A549 (cell line): ENCODE data around the gene TRAPPC2B.

ENCODE experiments used
- CTCF ChIP-seq: fragments of >200 bp; sonication (Bioruptor Twin); formaldehyde crosslinking; IDR thresholded peaks from 3 replicates; pipeline ENCODE4 v1.5.1; 2016
- POLR2A ChIP-seq: IDR thresholded peaks from 2 replicates; pipeline ENCODE4 v1.6.1; 2012; ENCODE audit warnings: mild to moderate bottlenecking, low read length
- SMC3 ChIP-seq: fragments of >200 bp; sonication (Bioruptor Twin); formaldehyde crosslinking; IDR thresholded peaks from 3 replicates; pipeline ENCODE4 v1.6.1; 2018; ENCODE audit warnings: inconsistent platforms

- no peak for TF ChIP-seq POLR2A
- no peak for TF ChIP-seq SMC3
- no peak for TF ChIP-seq CTCF
Measured at GRCh38 chr19:57321751-57322150, 41.6 kb upstream of the TRAPPC2B start.
